ENCODE results near the gene NCOA4.
"Not testable (repeated sequence)": the region's sequence is repeated elsewhere in the genome, so short reads cannot be mapped to it uniquely, and the experiment has no call there.

NCOA4 gene

DNA sequence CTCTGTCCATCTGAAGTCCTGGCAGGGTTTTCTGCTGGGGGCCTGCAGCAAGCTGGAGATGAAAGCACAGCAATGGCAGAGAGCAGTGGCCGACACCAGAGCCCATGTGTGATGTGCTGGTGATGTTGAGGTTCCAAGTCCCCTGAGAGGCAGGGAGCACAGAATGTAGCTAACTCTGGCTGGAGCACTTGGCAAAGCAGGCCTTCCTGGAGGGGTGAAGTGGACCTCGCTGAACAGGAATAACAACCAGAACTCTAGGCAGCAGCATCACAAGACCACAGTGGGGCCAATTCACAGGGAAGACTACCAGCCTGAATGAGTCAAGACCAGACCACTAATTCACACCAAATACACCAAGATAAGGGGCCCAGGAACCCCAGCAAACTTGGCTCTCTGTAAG, 38.5 kb upstream of the NCOA4 start:
- Histone ChIP-seq H3K27ac (ENCODE audit: low read depth, low read length, severe bottlenecking) (no peak overlapping the region), H3K36me3 (ENCODE audit: control insufficient read depth, insufficient read depth, low read length) (no peaks in the 10 kb centered on the region), H3K4me3 (ENCODE audit: extremely low read depth, insufficient read depth, low read length, poor library complexity, severe bottlenecking) (no peak overlapping the region), H3K4me1 (ENCODE audit: control insufficient read depth, insufficient read depth, low read length, poor library complexity, severe bottlenecking) (peaks cover 14% of the 10 kb centered on the region), H3K9me3 (ENCODE audit: control insufficient read depth, low read length) (no peaks in the 10 kb centered on the region)
- 93 to 100% methylated on average over 1 of the region's 2 CpGs for WGBS, 2 experiments (ENCODE audit: insufficient coverage in 2 of 2)

DNA sequence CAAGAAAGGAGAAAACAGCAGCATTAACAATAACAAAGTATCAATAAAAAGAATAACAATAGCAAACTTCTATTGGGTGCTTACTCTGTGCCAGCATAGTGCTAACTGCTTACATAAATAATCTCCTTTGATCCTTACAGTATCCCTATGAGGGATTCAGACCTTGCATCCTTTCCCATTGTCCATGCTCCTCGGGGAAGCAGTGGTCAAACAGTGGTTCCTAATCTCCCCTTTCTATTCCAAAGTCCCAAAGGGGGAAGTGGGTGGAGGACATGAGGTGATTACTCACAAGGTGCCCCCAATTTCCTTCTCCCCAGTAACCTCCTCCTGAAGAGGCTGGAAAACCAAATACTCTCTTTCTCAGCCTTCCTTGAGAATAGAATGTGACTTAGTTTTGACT, 37.7 kb upstream of the NCOA4 start:
- H3K9me3 ChIP-seq (ENCODE audit: control insufficient read depth, low read length), result no peaks in the 10 kb centered on the region
- no CpG with 5 or more reads among the region's 1 CpG for WGBS, 2 experiments (ENCODE audit: insufficient coverage in 2 of 2)
- no peaks in the 10 kb centered on the region for H3K36me3 ChIP-seq (ENCODE audit: control insufficient read depth, insufficient read depth, low read length)
- H3K4me3 ChIP-seq (ENCODE audit: extremely low read depth, insufficient read depth, low read length, poor library complexity, severe bottlenecking), result no peak overlapping the region
- no peak overlapping the region for H3K27ac ChIP-seq (ENCODE audit: low read depth, low read length, severe bottlenecking)
- H3K4me1 ChIP-seq (ENCODE audit: control insufficient read depth, insufficient read depth, low read length, poor library complexity, severe bottlenecking), result peaks cover 14% of the 10 kb centered on the region

GRCh38 chr10:46064269-46064817, 33.9 kb upstream of the NCOA4 start:
- H3K9me3 ChIP-seq (ENCODE audit: control insufficient read depth, low read length), result no peaks in the 10 kb centered on the region
- H3K36me3 ChIP-seq (ENCODE audit: control insufficient read depth, insufficient read depth, low read length), result no peaks in the 10 kb centered on the region
- no peak overlapping the region for H3K27ac ChIP-seq (ENCODE audit: low read depth, low read length, severe bottlenecking)
- peaks cover 3% of the 10 kb centered on the region for H3K4me1 ChIP-seq (ENCODE audit: control insufficient read depth, insufficient read depth, low read length, poor library complexity, severe bottlenecking)
- H3K4me3 ChIP-seq (ENCODE audit: extremely low read depth, insufficient read depth, low read length, poor library complexity, severe bottlenecking), result no peak overlapping the region
- WGBS, 2 experiments (ENCODE audit: insufficient coverage in 2 of 2), result no CpG with 5 or more reads among the region's 1 CpG

DNA sequence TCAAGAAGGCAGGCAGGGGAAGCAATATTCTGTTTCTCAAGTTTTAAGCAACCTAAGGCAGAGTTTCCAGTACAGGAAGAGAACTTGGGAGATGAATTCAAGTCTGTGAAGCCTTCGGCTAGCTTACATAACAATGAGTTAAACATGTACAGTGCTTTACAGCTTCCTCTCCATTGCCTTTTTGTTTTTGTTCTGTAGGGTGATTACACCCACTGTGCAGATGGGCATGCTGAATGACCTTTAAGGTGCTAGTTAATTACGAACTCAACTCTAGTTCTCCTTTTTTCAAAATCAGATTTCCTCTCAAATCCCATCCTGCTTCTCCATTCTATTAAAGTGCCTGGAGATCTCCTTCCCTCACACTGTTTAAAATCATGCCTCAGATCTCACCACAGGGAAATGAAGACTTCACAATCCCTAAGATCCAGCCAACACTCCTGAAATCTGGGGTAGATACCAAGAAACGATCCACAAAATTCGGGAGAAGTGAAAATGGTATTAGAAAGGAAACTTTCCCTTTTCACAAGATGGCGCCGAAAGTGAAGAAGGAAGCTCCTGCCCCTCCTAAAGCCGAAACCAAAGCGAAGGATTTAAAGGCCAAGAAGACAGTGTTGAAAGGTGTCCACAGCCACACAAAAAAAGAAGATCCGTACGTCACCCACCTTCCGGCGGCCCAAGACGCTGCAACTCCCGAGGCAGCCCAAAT, 32.5 kb upstream of the NCOA4 start:
- H3K4me1 ChIP-seq (ENCODE audit: control insufficient read depth, insufficient read depth, low read length, poor library complexity, severe bottlenecking), result no peaks in the 10 kb centered on the region
- no peak overlapping the region for H3K4me3 ChIP-seq (ENCODE audit: extremely low read depth, insufficient read depth, low read length, poor library complexity, severe bottlenecking)
- H3K9me3 ChIP-seq (ENCODE audit: control insufficient read depth, low read length), result no peaks in the 10 kb centered on the region
- no peaks in the 10 kb centered on the region for H3K36me3 ChIP-seq (ENCODE audit: control insufficient read depth, insufficient read depth, low read length)
- H3K27ac ChIP-seq (ENCODE audit: low read depth, low read length, severe bottlenecking), result no peak overlapping the region
- 91 to 94% methylated on average over 10 to 12 of the region's 14 CpGs for WGBS, 2 experiments (ENCODE audit: insufficient coverage in 2 of 2)

- no peaks in the 10 kb centered on the region for H3K4me1 ChIP-seq (ENCODE audit: control insufficient read depth, insufficient read depth, low read length, poor library complexity, severe bottlenecking)
- no peaks in the 10 kb centered on the region for H3K36me3 ChIP-seq (ENCODE audit: control insufficient read depth, insufficient read depth, low read length)
- WGBS, 2 experiments (ENCODE audit: insufficient coverage in 2 of 2), result 100% methylated on average over 1 of the region's 3 CpGs
- H3K27ac ChIP-seq (ENCODE audit: low read depth, low read length, severe bottlenecking), result no peak overlapping the region
- H3K9me3 ChIP-seq (ENCODE audit: control insufficient read depth, low read length), result peaks cover 3% of the 10 kb centered on the region
- no peak overlapping the region for H3K4me3 ChIP-seq (ENCODE audit: extremely low read depth, insufficient read depth, low read length, poor library complexity, severe bottlenecking)
Measured at GRCh38 chr10:46060706-46061105, 30.3 kb upstream of the NCOA4 start.

DNA sequence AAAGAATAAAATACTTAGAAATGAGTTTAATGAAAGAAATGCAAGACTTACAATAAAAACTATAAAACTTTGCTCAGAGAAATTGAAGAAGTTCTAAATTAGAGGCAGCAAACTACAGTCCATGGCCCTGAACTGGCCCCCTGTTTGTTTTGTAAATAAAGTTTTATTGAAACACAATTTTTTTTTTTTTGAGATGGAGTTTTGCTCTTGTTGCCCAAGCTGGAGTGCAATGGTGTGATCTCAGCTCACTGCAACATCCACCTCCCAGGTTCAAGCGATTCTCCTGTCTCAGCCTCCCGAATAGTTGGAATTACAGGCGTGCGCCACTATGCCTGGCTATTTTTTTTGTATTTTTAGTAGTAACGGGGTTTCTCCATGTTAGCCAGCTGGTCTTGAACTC, 27.5 kb upstream of the NCOA4 start:
- not testable (repeated sequence) for H3K4me1 ChIP-seq (ENCODE audit: control insufficient read depth, insufficient read depth, low read length, poor library complexity, severe bottlenecking); H3K27ac ChIP-seq (ENCODE audit: low read depth, low read length, severe bottlenecking); H3K36me3 ChIP-seq (ENCODE audit: control insufficient read depth, insufficient read depth, low read length); H3K4me3 ChIP-seq (ENCODE audit: extremely low read depth, insufficient read depth, low read length, poor library complexity, severe bottlenecking); H3K9me3 ChIP-seq (ENCODE audit: control insufficient read depth, low read length)
- 89 to 100% methylated on average over 3 of the region's 5 CpGs for WGBS, 2 experiments (ENCODE audit: insufficient coverage in 2 of 2)

GRCh38 chr10:46057038-46057437, 26.6 kb upstream of the NCOA4 start:
- no peak overlapping the region for H3K27ac ChIP-seq (ENCODE audit: low read depth, low read length, severe bottlenecking)
- H3K4me3 ChIP-seq (ENCODE audit: extremely low read depth, insufficient read depth, low read length, poor library complexity, severe bottlenecking), result no peak overlapping the region
- peaks cover 10% of the 10 kb centered on the region for H3K4me1 ChIP-seq (ENCODE audit: control insufficient read depth, insufficient read depth, low read length, poor library complexity, severe bottlenecking)
- H3K9me3 ChIP-seq (ENCODE audit: control insufficient read depth, low read length), result peaks cover 3% of the 10 kb centered on the region
- no peaks in the 10 kb centered on the region for H3K36me3 ChIP-seq (ENCODE audit: control insufficient read depth, insufficient read depth, low read length)

GRCh38 chr10:46055771-46056170, 25.3 kb upstream of the NCOA4 start:
- H3K27ac ChIP-seq (ENCODE audit: low read depth, low read length, severe bottlenecking), result no peak overlapping the region
- peaks cover 3% of the 10 kb centered on the region for H3K9me3 ChIP-seq (ENCODE audit: control insufficient read depth, low read length)
- peaks cover 21% of the 10 kb centered on the region for H3K4me1 ChIP-seq (ENCODE audit: control insufficient read depth, insufficient read depth, low read length, poor library complexity, severe bottlenecking)
- WGBS, 2 experiments (ENCODE audit: insufficient coverage in 2 of 2), result 100% methylated on average over 3 of the region's 4 CpGs; no CpG with 5 or more reads in 1 of the 2 experiments
- H3K4me3 ChIP-seq (ENCODE audit: extremely low read depth, insufficient read depth, low read length, poor library complexity, severe bottlenecking), result no peak overlapping the region
- H3K36me3 ChIP-seq (ENCODE audit: control insufficient read depth, insufficient read depth, low read length), result no peaks in the 10 kb centered on the region

DNA sequence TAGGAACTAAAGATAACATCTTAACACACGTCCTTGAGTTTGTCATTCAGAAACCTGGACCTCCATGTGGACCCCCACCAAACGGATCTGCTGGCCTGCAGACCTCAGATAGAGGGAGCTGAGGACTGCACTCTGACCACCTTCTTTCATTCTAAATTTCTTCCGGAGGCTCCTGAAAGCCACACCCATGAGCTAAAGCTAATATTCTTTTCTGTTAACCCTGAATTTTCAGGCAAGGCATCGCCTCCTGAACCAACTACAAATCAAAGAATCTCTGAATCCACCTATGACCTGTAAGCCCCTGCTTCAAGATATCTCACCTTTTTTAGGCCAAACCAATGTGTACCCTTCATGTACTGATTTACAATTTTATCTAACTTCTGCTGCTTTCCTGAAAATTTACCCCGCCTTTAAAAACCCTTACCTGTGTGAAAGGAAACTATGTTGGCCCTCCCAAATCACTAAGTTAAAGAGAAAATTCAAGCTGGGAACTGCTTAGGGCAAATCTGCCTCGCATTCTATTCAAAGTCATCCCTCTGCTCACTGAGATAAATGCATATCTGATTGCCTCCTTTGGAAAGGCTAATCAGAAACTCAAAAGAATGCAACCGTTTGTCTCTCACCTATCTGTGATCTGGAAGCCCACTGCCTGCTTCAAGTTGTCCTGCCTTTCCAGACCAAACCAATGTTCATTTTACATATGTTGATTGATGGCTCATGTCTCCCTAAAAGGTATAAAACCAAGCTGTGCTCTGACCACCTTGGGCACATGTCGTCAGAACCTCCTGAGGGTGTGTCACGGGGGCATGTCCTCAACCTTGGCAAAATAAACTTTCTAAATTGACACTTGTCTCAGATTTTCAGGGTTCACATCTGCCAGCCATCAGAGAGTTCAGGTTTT, 23.4 kb upstream of the NCOA4 start:
- H3K4me1 ChIP-seq (ENCODE audit: control insufficient read depth, insufficient read depth, low read length, poor library complexity, severe bottlenecking), result peaks cover 21% of the 10 kb centered on the region
- peaks cover 3% of the 10 kb centered on the region for H3K9me3 ChIP-seq (ENCODE audit: control insufficient read depth, low read length)
- no peaks in the 10 kb centered on the region for H3K36me3 ChIP-seq (ENCODE audit: control insufficient read depth, insufficient read depth, low read length)
- WGBS, 2 experiments (ENCODE audit: insufficient coverage in 2 of 2), result 55 to 70% methylated on average over 7 to 8 of the region's 9 CpGs
- H3K4me3 ChIP-seq (ENCODE audit: extremely low read depth, insufficient read depth, low read length, poor library complexity, severe bottlenecking), result no peak overlapping the region
- H3K27ac ChIP-seq (ENCODE audit: low read depth, low read length, severe bottlenecking), result no peak overlapping the region

GRCh38 chr10:46052791-46053375, 22.5 kb upstream of the NCOA4 start:
- H3K9me3 ChIP-seq (ENCODE audit: control insufficient read depth, low read length), result peaks cover 3% of the 10 kb centered on the region
- H3K4me3 ChIP-seq (ENCODE audit: extremely low read depth, insufficient read depth, low read length, poor library complexity, severe bottlenecking), result no peak overlapping the region
- H3K36me3 ChIP-seq (ENCODE audit: control insufficient read depth, insufficient read depth, low read length), result no peaks in the 10 kb centered on the region
- H3K4me1 ChIP-seq (ENCODE audit: control insufficient read depth, insufficient read depth, low read length, poor library complexity, severe bottlenecking), result peaks cover 21% of the 10 kb centered on the region
- no peak overlapping the region for H3K27ac ChIP-seq (ENCODE audit: low read depth, low read length, severe bottlenecking)
- WGBS, 2 experiments (ENCODE audit: insufficient coverage in 2 of 2), result 96 to 100% methylated on average over 2 to 5 of the region's 6 CpGs
